NCI-H69 (cell line): ENCODE results near the gene RNF25.

Source experiments
- DNase-seq: peaks from one replicate; lab custom pipeline; 2025; lab: John Stamatoyannopoulos, UW

RNF25 gene

GRCh38 chr2:218671654-218672566 is at the start of gene RNF25, which contains the start of gene STK36:
Gene RNF25, minus strand, starts transcription at chr2:218672002. Its CDS starts 32 bp downstream, at chr2:218671970.
Gene STK36, plus strand, starts transcription at chr2:218672086. Its CDS starts 744 bp downstream, at chr2:218672830.
- DNase-seq = peak; percentile 87

GRCh38 chr2:218721488-218721887 is 49.7 kb upstream of the RNF25 start:
- DNase-seq = no peak

- no peak for DNase-seq
These were observed 48.5 kb upstream of the RNF25 start for GRCh38 chr2:218720048-218721041.

GRCh38 chr2:218719457-218719856 is 47.7 kb upstream of the RNF25 start:
- DNase-seq = no peak

- no peak for DNase-seq
These were observed 46.3 kb upstream of the RNF25 start for GRCh38 chr2:218718058-218718457.

GRCh38 chr2:218717262-218717661 is 45.5 kb upstream of the RNF25 start:
- DNase-seq = peak; percentile 5

- DNase-seq = no peak
These were observed 44.3 kb upstream of the RNF25 start for GRCh38 chr2:218716070-218716469.

- no peak for DNase-seq
These were observed 42.1 kb upstream of the RNF25 start for GRCh38 chr2:218713922-218714321.

- no peak for DNase-seq
These were observed 39.7 kb upstream of the RNF25 start for GRCh38 chr2:218711550-218711929.

GRCh38 chr2:218710687-218711549 is 39.1 kb upstream of the RNF25 start, which contains the start of gene TTLL4:
Gene TTLL4, plus strand, starts transcription at chr2:218710835. Its CDS starts 26,842 bp downstream, at chr2:218737677.
- DNase-seq = peak; percentile 94

GRCh38 chr2:218710334-218710686 is 38.5 kb upstream of the RNF25 start:
- no peak for DNase-seq

- DNase-seq = no peak
These were observed 38.1 kb upstream of the RNF25 start for GRCh38 chr2:218709908-218710307.

- DNase-seq = no peak
These were observed 36.3 kb upstream of the RNF25 start for GRCh38 chr2:218708086-218708485.

GRCh38 chr2:218703341-218703740 is 31.5 kb upstream of the RNF25 start:
- DNase-seq = no peak

GRCh38 chr2:218701806-218702205 is 30.0 kb upstream of the RNF25 start:
- DNase-seq = no peak

GRCh38 chr2:218698885-218699284 is 27.1 kb upstream of the RNF25 start:
- no peak for DNase-seq

GRCh38 chr2:218694405-218695145 is 22.8 kb upstream of the RNF25 start:
- DNase-seq = no peak

- no peak for DNase-seq
These were observed 19.4 kb upstream of the RNF25 start for GRCh38 chr2:218691234-218691633.

GRCh38 chr2:218687400-218688060 is 15.7 kb upstream of the RNF25 start:
- DNase-seq = peak; percentile 67

- no peak for DNase-seq
These were observed 8.3 kb upstream of the RNF25 start for GRCh38 chr2:218680061-218680460.
